Natural killer cell (primary cell): Measurements from ENCODE around the gene ATG4D. TPM values are rescaled to one million over a fixed set of nuclear protein-coding genes. Genes with fewer than 3 reads are reported as not detected.

ENCODE experiments used
- ATAC-seq, 3 donors: fragments of 150-1000 bp in 2 of 3; fragments of 200-7000 bp in 1 of 3; cut with Tn5 transposase; 1 replicate in 1 of 3; 2 replicates in 2 of 3; pipeline ENCODE4 v1.10.0; 2021; ENCODE audit warnings: mild to moderate bottlenecking in 2 of 3, moderate library complexity in 2 of 3
- DNase-seq, 2 donors: peaks; one replicate each; pipeline versions ENCODE4 v3.0.0 to v3.0.0-alpha.2; 2013 to 2021; ENCODE audit warnings: mixed read lengths in 1 of 2
- H3K27ac ChIP-seq: one replicate; pipeline ENCODE4 v1.5.1; 2013; ENCODE audit warnings: mild to moderate bottlenecking, low read length
- H3K27me3 ChIP-seq: one replicate; pipeline ENCODE4 v1.6.1; 2013; ENCODE audit warnings: low read length; ENCODE audit not compliant: control insufficient read depth, insufficient read depth
- H3K36me3 ChIP-seq: one replicate; pipeline ENCODE4 v1.6.1; 2013; ENCODE audit warnings: low read length; ENCODE audit not compliant: control insufficient read depth, insufficient read depth
- H3K4me1 ChIP-seq: one replicate; pipeline ENCODE4 v1.6.1; 2013; ENCODE audit warnings: low read length; ENCODE audit not compliant: control insufficient read depth, insufficient read depth
- H3K4me3 ChIP-seq: one replicate; pipeline ENCODE4 v1.5.1; 2013; ENCODE audit warnings: low read length
- H3K9me3 ChIP-seq: one replicate; pipeline ENCODE4 v1.6.1; 2013; ENCODE audit warnings: low read length; ENCODE audit not compliant: control insufficient read depth, insufficient read depth
- H3K27ac Mint-ChIP-seq, 2 donors: one replicate each; pipeline ENCODE4 v1.8.0; 2022; ENCODE audit warnings: mild to moderate bottlenecking in 2 of 2, mixed read lengths in 2 of 2, moderate library complexity in 1 of 2
- H3K27me3 Mint-ChIP-seq, 2 donors: one replicate each; pipeline ENCODE4 v1.8.0; 2022; ENCODE audit warnings: low read depth in 2 of 2, mixed read lengths in 2 of 2
- H3K36me3 Mint-ChIP-seq: one replicate; pipeline ENCODE4 v1.8.0; 2022; ENCODE audit warnings: mixed read lengths
- H3K4me1 Mint-ChIP-seq, 2 donors: one replicate each; pipeline ENCODE4 v1.8.0; 2022; ENCODE audit warnings: mixed read lengths in 2 of 2
- H3K4me3 Mint-ChIP-seq: one replicate; pipeline ENCODE4 v1.8.0; 2022; ENCODE audit warnings: mild to moderate bottlenecking, moderate library complexity, mixed read lengths
- H3K9me3 Mint-ChIP-seq, 2 donors: one replicate each; pipeline ENCODE4 v1.8.0; 2022; ENCODE audit warnings: mixed read lengths in 2 of 2
- WGBS: methylation state at CpG from one replicate; pipeline ENCODE4 v1.1.7; 2013; ENCODE audit warnings: missing lambda C conversion rate; ENCODE audit not compliant: insufficient coverage; 5-methylcytosine and 5-hydroxymethylcytosine counted together
- intact Hi-C: fragments of 100-400 bp; cut with micrococcal nuclease; formaldehyde crosslinking; loops from one replicate; pipeline ENCODE4 v1.14.2; 2022
- total RNA-seq, 4 donors: library from RNA; stranded (reverse); fragments of 120-200 nt in 1 of 4; gene quantifications; one replicate each; pipeline versions ENCODE4 v1.2.3 to v1.2.4, GENCODE V29; 2013 to 2022
- TF ChIP-seq, protein P1 (sequence below): fragments of 200-600 bp; IDR thresholded peaks from one replicate; pipeline ENCODE4 v1.8.0; 2022; ENCODE audit warnings: antibody characterized with exemption

ATG4D gene
- total RNA-seq, 3 donors from 2014 or later (not counting 1 experiment from before 2014, with no cell fraction given): 128 to 155 (median 138) TPM

DNA sequence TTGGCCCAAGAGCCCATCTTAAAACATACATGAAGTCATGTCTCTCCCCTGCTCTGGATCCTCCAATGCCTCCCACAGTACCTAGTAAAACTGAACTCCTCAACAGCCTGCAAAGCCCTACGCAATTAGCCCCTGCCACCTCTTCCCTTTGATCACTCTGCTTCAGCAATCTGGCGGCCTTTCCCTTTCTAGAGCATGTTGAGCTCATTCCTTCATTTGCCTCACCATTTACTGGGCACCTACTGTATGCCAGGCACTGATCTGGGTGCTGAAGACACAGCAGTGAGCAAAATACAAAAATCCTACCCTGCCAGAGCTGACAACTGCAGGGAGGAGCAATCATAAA, 43.5 kb upstream of the ATG4D start:
- WGBS: 96% methylated on average over 2 of the region's 2 CpGs
- intact Hi-C loops: no loop called here
- no peak overlapping the region for H3K4me3 ChIP-seq
- Mint-ChIP-seq H3K36me3 (no peaks in the 10 kb centered on the region), H3K9me3 (no peaks in the 10 kb centered on the region), H3K4me3 (peak overlapping the region; percentile 52), H3K4me1 (peaks cover 32 to 48% of the 10 kb centered on the region in 2 donors), H3K27ac (peak overlapping the region; percentile 74 to 75), H3K27me3 (no peaks in the 10 kb centered on the region)
- no peak for ATAC-seq
- H3K36me3 ChIP-seq: peaks cover 20% of the 10 kb centered on the region
- H3K27me3 ChIP-seq: no peaks in the 10 kb centered on the region
- TF ChIP-seq, protein P1, sequence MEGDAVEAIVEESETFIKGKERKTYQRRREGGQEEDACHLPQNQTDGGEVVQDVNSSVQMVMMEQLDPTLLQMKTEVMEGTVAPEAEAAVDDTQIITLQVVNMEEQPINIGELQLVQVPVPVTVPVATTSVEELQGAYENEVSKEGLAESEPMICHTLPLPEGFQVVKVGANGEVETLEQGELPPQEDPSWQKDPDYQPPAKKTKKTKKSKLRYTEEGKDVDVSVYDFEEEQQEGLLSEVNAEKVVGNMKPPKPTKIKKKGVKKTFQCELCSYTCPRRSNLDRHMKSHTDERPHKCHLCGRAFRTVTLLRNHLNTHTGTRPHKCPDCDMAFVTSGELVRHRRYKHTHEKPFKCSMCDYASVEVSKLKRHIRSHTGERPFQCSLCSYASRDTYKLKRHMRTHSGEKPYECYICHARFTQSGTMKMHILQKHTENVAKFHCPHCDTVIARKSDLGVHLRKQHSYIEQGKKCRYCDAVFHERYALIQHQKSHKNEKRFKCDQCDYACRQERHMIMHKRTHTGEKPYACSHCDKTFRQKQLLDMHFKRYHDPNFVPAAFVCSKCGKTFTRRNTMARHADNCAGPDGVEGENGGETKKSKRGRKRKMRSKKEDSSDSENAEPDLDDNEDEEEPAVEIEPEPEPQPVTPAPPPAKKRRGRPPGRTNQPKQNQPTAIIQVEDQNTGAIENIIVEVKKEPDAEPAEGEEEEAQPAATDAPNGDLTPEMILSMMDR: no peak
- H3K4me1 ChIP-seq: peaks cover 56% of the 10 kb centered on the region
- DNase-seq: no peak
- no peak overlapping the region for H3K27ac ChIP-seq
- no peaks in the 10 kb centered on the region for H3K9me3 ChIP-seq

DNA sequence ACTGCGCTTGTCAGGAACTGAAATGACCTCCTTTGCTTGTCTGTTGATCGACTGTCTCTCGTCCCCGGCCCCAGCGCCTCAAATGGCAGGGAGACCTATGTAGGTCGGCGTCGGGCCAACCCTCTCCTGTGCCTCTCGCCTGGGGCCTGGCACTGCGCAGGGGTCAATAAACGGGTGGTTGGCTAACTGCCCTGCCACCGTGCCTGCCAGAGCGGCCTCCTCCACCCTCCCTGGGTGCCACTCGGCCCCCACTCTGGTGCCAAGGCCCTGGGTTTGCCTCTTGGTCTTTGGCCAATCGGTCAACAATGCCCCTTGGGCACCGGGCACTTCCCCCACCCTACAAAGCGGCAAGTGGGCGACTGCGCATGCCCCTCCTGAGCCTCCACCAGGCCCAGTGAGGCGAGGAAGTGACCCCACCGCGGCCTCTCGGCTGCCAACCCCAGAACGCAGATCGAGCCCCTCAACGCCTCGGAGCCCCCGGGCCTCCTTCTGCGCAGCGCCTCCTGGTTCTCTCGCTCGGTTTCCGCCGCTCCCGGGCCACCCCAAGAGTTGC, 41.7 kb upstream of the ATG4D start:
- peak; percentile 5 to 10 (median 9) for ATAC-seq
- Histone ChIP-seq H3K4me3 (peak overlapping the region; percentile 99), H3K4me1 (peaks cover 64% of the 10 kb centered on the region), H3K36me3 (peaks cover 14% of the 10 kb centered on the region), H3K9me3 (no peaks in the 10 kb centered on the region), H3K27ac (peak overlapping the region; percentile 98), H3K27me3 (no peaks in the 10 kb centered on the region)
- peaks cover 37 to 56% of the 10 kb centered on the region in 2 donors for H3K4me1 Mint-ChIP-seq
- DNase-seq: peak in 1 of 2 donors; percentile 36
- peak overlapping the region; percentile 88 for H3K4me3 Mint-ChIP-seq
- no peaks in the 10 kb centered on the region for H3K27me3 Mint-ChIP-seq
- H3K9me3 Mint-ChIP-seq: no peaks in the 10 kb centered on the region
- WGBS: under 1% methylated on average over 35 of the region's 35 CpGs
- H3K27ac Mint-ChIP-seq: peak overlapping the region; percentile 84 to 96
- TF ChIP-seq, protein P1: no peak
- H3K36me3 Mint-ChIP-seq: no peaks in the 10 kb centered on the region
- intact Hi-C loops: loop anchor here (1.0 to 2.0 kb wide), 3 partner anchors 21 to 151 kb away; partner anchors contain the start of gene KRI1

DNA sequence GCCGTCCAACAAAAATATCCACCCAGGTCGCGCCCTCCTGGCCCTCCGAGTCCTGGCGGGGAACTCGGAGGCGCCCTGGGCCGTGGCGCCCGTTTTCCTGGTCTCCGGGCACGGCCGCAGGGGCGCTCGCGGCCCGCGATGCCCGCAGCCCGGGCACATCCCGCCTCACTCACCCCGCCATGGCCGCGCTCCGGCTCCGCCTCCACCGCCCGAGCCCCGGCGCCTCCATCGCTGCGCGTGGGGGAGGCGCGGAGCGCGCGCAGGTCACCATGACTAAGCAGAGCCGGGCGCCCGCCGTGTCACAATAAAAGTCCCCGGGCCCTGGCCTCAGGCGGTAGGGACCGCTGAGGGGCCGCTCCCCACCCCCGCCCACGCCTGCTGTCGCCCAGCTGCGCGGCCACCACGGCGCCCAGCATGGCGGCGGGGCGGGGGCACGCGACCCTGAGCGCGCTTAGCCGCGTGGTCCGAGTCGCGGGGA, 41.1 kb upstream of the ATG4D start:
- Histone ChIP-seq H3K9me3 (no peaks in the 10 kb centered on the region), H3K27ac (peak overlapping the region; percentile 98), H3K4me1 (peaks cover 61% of the 10 kb centered on the region), H3K27me3 (no peaks in the 10 kb centered on the region), H3K36me3 (peaks cover 13% of the 10 kb centered on the region), H3K4me3 (peak overlapping the region; percentile 99)
- peak; percentile 82 to 95 (median 86) for ATAC-seq
- intact Hi-C loops: loop anchor here (1.0 to 2.0 kb wide), 3 partner anchors 21 to 150 kb away; partner anchors contain the start of gene KRI1
- no peaks in the 10 kb centered on the region for H3K9me3 Mint-ChIP-seq
- peaks cover 34 to 53% of the 10 kb centered on the region in 2 donors for H3K4me1 Mint-ChIP-seq
- WGBS: under 1% methylated on average over 65 of the region's 65 CpGs
- TF ChIP-seq, protein P1: peak; percentile 30
- peak overlapping the region; percentile 84 to 96 for H3K27ac Mint-ChIP-seq
- no peaks in the 10 kb centered on the region for H3K27me3 Mint-ChIP-seq
- peak overlapping the region; percentile 88 for H3K4me3 Mint-ChIP-seq
- H3K36me3 Mint-ChIP-seq: no peaks in the 10 kb centered on the region
- peak; percentile 91 to 92 for DNase-seq
